HG03439 (cell line): Measurements from ENCODE around the gene IGSF11.

Source experiments
- ATAC-seq: cut with Tn5 transposase; IDR thresholded peaks from one replicate; pipeline ENCODE4 v1.9.1; 2021; ENCODE audit warnings: mild to moderate bottlenecking, moderate library complexity; ENCODE audit not compliant: unreplicated experiment

Gene IGSF11

GRCh38 chr3:118886708-118887107 is 147.9 kb downstream of the IGSF11 start:
- ATAC-seq: no peak

GRCh38 chr3:118884748-118885206 is 149.9 kb downstream of the IGSF11 start:
- peak; percentile 83 for ATAC-seq

- ATAC-seq: peak; percentile 69
Observed at GRCh38 chr3:118882353-118882947, 152.2 kb downstream of the IGSF11 start.

GRCh38 chr3:118868051-118868450 is 166.6 kb downstream of the IGSF11 start:
- no peak for ATAC-seq

GRCh38 chr3:118863731-118864322 is 170.8 kb downstream of the IGSF11 start:
- ATAC-seq: peak; percentile 76

- ATAC-seq: no peak
Observed at GRCh38 chr3:118859950-118860349, 174.7 kb downstream of the IGSF11 start.

- peak; percentile 80 for ATAC-seq
Observed at GRCh38 chr3:118851466-118852193, 183.0 kb downstream of the IGSF11 start.

GRCh38 chr3:118850687-118851086 is 184.0 kb downstream of the IGSF11 start:
- ATAC-seq: no peak
